Spleen (tissue), 7 donors: ENCODE results near the gene PRCD.

Experiments used
- CTCF ChIP-seq, 11 experiments: fragments of 200-600 bp in 7 of 11; fragments of 450-650 bp in 4 of 11; sonication (generic) in 4 of 11; IDR thresholded peaks in 8 of 11; conservative IDR thresholded peaks in 3 of 11; 1 replicate in 7 of 11; 2 replicates in 4 of 11; pipeline versions ENCODE4 v1.4.0 to v1.8.0; 2016 to 2021; ENCODE audit warnings: antibody characterized with exemption in 11 of 11, inconsistent platforms in 4 of 11, mild to moderate bottlenecking in 1 of 11
- POLR2A ChIP-seq, 3 donors: fragments of 450-650 bp; IDR thresholded peaks; one replicate each; pipeline ENCODE4 v1.5.1; 2017; ENCODE audit warnings: antibody characterized with exemption in 3 of 3, mild to moderate bottlenecking in 1 of 3
- POLR2AphosphoS5 ChIP-seq, 3 donors: sonication (generic); formaldehyde crosslinking; IDR thresholded peaks; one replicate each; pipeline ENCODE4 v1.5.1; 2017; ENCODE audit warnings: antibody characterized with exemption in 3 of 3
- donor health status: DM: no; HTN: no; CAD: no; lungs with moderate emphysema.
- donor health status: DM: no; HTN: no; CAD: no.
- donor health status: DM: no; HTN: no; CAD: no.

- peak in 1 of 3 donors; percentile 37 for TF ChIP-seq POLR2AphosphoS5 (IDR thresholded peaks at IDR 0.05)
- no peak for TF ChIP-seq POLR2A (IDR thresholded peaks at IDR 0.05)
- TF ChIP-seq CTCF (IDR thresholded peaks at IDR 0.05 in 8 of 11, conservative IDR thresholded peaks at IDR 0.05 in 3 of 11), result no peak
Observed at GRCh38 chr17:76561799-76562268, 22.0 kb downstream of the PRCD start.
